Stimulated activated CD4-positive, alpha-beta T cell treated with anti-CD3 and anti-CD28 coated beads, Interleukin-1b, Interleukin-23, amount 100 ng/mL, for 24 hours (primary cell): ENCODE results near the gene ALX4.

Experiments used
- DNase-seq, 4 experiments: peaks; one replicate each; pipeline ENCODE4 v3.0.0-alpha.2; 2020; ENCODE audit warnings: low read depth in 4 of 4, low spot score in 1 of 4

ALX4 gene

DNA sequence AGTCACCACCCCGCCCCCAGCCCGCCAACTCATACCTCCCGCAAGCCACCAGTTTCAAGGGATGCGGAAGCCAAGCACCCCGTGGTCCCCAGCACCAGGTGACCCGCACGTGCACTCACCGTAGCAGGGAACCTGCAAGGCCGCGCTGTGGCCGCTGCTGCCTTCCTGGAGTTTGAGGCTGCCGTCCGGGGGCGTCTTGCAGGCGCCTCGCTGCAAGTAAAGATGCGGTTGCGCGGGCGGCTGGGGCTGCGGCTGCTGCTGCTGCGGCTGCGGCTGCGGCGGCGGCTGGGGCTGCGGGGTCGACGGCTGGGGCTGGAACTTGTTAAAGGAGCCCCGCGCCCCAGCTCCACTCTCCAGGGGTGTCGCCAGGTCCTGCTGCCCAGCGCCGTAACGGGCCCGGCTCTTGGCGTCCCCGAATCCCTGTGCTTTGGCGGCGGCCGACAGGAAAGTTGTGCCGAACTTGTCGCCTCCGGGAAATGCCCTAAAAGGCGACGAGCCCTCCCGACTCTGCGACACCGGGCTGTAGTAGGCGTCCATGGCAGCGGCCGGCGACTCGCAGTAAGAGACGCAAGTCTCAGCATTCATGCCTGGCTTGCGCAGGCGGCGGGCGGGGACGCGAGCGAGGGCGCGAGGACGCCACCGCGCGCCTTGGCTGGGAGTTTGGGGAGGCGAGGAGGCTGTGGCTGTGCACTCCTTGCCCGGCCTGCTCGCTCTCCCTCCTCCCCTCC lies at the start of gene ALX4:
Gene ALX4 (minus strand): TSS at position 662 of the 728 bp plus-strand sequence. CDS start 77 bp downstream, at position 585.
- DNase-seq: peak in 1 of 4 experiments; percentile 34

DNA sequence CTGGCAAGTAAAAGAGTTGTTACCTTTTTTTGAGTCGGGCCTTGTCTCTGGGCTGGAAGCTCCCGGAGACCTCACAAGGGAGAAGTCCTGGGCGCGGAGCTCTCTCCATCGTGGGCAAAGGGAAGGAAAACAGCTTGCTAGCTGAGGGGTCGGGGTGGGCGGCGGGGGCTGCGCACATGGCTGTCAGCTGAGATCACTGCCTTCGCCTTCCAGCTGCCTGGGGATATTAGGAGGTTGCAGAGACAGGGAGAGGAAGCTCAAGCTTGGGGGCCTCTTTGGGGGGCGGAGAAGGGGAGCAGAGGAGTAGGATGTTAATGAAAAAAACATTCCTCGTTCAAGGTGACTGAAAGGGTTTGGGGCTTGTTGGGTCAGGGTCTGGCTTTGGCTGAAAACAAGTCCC lies 49.2 kb upstream of the ALX4 start:
- no peak for DNase-seq

DNA sequence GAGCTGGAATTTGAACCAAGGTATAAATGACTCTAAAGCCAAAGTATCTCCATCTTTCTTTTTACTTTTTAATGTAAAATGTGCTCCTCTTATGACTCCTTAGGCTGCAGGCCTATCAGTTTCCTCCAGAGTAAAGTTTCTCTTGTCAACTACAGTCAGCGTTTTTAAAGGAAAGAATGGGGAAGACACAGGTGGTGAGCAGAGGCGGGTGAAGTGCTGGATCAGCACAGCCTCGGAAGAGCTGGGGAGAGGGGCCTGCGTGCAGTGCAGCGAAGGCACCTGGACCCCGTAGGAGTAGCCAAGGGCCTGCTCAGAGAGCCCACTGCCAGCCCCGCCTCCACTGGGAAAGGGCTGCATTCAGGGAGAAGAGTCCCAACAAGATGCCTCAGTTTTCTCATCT lies 48.8 kb upstream of the ALX4 start:
- DNase-seq: no peak

DNA sequence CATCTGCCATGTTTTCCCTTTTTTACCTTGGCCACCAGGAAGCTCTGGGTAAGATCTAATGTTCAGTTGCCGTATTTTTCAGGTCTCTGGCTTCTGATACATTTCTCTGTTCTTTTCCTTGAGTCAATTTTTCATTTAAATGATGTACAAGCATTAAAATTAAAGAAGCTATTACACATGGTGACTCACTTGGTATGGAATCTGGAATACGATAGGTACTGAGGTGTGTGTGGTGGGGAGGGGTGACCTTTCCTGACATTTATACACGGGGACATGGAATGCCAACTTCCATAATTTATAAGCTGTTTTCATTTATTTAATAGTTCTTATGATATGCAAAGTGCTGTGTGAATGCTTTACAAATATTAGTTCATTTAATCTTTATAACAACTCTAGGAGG lies 47.8 kb upstream of the ALX4 start:
- no peak for DNase-seq

DNA sequence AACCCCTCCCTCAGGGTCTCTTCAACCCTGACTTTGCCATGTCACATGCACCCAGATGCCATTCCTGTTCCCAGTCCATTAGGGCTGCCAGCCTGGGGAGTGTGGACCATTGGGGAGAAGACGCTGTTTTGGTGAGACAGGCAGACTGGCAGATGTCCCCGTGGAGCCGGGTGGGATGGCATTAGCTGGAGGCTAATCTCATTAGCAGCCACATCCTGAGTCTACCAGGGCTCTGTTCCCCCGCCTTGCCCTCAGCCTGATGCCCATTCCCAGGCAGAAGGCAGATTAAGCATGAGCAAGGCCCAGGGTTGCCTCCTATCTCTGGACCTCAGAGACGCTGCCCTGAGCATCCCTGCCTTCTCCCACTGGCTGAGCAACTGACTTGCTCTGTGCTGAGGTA lies 46.4 kb upstream of the ALX4 start:
- DNase-seq: no peak

DNA sequence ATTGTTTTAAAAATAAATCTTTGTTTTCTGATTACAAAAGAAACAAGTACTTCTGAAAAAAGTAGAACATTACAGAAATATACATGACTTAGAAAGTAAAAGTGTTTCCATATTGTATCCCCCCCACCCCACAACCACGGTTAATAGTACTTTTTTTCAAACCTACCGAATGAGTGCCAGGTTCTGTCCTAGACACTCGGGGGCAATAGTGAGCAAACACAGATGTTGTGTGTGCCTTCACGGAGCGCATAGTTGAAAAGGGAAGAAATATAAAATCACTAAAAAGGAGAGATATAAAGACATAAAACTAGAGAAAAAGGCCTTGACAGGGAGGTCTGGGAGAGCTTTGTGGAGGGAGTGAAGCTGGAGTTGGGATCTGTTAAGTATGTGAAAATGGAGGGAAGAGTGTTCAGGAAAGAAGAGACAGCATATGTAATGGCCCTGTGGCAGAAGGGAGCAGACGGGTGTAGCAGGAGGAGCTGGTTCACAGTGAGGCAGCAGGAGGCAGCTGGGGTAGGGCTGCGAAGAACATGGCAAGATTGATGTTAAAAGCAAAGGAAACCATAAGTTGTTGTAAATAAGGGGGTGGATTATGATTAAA lies 42.1 kb upstream of the ALX4 start:
- DNase-seq: no peak

DNA sequence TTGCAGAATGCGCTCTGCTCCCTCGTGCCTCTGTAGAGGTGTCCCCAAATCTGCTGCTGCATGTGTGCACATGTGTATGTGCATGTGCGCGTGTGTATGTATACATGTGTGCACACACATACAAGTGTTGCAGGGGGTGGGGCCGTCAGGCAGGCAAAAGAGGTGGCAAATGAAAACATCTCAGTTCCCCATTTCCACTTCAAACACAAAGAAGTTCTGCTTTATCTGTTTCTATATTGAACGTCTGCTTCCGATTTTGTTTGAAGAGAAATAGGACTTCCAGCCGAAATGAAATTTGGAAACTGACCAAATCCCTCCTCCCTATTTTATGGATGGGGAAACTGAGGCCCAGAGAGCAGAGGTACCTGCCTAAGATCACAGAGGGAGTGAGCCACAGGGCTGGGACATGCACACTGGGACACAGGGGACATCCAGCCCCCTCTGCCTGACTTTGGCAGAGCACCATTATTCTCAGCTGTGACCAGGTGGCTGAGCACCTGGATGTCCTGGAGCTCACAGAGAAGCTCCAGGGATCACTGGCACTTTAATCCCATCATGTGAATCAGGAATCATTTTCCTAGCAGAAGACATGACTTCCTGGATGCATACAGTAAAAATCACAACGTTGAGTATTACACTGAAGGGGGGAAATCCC lies 41.2 kb upstream of the ALX4 start:
- no peak for DNase-seq

DNA sequence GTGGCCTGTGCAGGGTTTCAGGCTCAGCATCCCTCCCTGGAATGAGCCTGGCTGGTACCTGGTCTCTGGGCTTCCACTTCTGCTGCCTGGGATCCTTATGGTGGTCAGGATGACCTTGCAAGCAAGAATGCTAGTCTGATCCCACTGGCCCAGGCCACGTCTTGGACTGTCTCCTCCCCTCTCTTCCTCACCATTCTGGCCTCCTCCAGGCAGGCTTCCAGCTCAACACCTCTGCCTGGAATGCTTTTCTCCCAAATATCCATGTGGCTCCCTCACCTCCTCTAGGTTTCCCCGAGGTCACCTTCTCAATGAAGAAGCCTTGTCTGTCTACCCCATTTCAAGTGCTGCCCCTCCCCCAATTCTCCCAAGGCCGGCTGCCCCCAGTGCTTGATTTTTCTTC lies 39.4 kb upstream of the ALX4 start:
- no peak for DNase-seq

DNA sequence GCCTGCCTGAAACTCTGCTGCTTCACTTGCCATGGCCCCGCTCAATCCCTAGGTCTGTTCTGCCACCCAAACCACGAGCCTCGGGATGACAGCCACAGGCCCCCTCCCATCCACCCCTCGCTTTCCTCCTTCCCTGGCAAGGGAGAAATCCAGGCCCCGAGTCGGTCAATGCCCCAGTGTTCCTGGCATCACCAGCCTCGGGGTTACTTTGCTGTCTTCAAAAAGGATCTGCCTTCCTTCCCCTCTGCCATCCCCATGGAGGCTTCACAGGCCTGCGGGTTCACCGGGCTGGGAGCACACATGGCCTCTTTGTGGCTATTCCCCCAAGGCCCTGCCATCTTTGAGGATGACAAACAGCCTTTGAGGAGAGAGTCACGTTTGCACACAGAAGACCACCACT lies 38.8 kb upstream of the ALX4 start:
- DNase-seq: no peak

DNA sequence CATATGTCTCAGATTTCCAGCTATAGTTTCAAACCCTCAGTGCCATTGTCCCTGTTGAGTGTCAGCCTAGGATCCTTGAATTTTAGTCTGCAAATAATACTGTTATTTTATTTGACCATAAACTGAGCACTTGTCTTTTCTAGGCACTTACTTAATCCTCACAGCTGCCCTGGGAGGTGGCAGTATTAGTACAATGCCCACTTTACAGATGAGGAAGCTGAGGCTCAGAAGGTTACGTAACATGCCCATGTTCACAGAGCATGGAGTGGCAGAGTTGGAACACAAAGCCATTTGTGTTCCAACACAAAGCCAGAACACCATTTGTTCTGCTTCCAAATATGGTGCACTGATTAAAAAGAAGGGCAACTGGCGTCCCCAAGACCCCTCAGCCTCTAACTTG lies 38.2 kb upstream of the ALX4 start:
- no peak for DNase-seq

DNA sequence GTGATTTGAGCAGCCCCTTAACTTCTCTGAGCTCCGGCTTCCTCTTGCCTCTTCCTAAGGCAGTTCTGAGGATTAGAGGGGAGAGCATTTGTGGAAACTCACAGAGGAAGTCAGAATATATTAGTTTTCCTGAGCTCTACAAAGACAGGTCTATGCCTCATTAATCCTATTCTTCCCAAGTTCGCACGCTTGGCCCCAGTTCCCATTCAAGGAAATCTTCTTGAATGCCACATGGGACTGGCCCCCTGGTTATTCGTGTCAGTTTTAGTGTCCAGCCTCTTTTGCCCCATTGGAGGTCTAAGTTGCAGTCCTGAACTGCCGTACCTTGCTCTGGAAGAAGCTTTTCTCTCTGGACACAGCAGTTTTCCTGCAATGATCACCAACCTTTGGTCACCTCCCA lies 37.6 kb upstream of the ALX4 start:
- no peak for DNase-seq

DNA sequence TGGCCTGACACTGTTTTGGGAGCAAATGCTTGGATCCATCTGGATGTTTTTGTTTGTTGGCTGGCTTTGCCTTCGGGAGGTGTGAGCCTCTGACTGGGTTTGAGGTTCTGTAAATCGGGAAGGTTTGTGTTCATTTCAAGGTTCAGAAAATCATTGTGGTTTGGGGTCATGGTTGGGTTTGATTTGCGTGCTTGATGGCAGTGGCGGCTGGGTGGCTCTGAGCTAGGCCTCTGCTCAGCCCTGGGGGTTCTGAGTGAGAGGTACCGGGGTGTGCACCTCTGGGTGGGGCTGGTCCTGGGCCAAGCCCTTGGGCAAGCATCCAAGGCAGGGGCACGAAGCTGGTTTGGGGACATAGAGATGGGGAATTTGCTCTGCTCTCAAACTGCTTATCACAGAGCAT lies 37.0 kb upstream of the ALX4 start:
- no peak for DNase-seq

DNA sequence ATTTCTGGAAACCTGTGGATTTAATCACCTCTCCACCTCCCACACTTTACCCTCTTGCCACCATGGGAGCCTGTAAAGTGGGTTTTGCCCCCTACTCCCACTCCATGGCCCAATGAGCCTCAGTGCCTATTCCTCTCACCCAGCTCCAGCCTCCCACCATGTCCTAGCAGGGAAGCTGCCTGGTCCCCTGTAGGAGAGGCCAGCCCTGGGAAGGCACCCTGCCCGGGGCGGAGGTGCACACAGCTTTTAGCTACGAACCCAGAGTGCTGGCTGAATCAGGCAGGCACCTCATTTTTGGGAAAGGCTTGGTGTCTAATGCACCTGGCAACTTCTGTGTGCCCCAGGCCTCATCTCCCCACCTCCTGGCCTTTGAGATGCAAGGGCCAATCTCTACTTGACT lies 35.8 kb upstream of the ALX4 start:
- no peak for DNase-seq

DNA sequence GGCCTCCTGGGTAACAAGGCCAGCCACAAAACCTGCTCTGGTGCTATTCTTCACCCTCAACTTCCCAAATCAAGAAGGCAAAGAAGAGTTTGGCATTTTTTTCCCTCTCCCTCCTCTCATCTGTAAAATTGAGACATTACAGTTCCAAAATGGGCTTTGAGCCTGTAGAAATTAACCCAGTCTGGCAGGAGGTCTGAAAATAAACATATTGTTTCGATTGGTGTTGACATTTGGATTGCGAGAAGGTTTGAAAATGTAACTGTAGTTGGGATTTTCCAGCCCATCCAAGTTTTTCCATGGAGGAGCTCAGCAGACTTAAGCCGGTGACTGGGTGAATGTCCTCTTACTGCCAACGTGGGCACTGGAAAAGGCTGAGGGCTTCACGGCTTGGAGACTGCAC lies 35.0 kb upstream of the ALX4 start:
- DNase-seq: no peak

DNA sequence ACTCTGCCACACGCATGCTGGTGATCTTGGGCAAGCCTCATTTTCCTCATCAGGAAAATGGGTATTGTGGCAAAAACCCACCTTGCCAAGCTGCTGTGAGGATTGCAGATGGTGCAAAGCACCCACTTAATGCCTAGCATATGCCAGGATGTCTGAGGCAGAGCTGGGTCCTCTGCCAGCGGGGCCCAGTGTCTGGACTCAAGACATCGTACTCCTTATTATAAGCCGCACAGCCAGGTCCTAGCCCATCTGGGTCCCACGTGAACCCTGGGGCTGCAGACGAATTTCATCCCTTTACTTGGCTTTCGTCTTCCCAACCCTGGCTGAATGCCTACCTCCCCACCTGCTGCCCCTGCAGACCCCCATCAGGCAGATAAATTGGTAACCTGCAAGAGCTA lies 34.5 kb upstream of the ALX4 start:
- DNase-seq: no peak

DNA sequence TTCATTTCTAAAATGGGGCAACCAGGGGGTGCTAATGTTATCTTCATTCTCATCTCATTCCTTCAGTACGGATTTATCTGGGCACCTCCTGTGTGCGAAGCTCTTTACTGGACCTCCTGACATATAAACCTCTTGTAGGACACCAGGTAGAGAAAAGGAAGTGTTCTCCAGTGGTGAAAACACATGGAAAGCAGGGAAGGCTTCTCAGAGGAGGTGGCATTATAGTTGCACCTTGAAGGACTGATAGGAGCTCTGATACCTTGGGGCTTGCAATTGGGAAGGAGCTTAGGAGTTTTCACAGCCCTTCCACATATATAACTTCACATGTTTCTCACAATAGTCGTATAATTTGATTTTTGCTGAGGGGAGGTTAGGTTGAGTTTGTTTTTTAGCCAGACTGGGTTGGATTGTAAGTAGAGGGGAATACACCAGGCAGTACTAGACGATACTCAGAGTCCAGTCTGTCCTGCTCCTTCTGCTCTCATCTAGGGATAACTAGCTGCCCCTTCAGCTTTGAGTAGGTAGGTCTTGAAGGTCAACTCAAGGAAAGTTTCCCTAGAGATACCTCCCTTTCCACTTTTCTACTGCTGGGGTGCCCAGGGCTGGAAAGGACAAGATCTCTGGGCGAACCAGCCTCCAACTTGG lies 34.0 kb upstream of the ALX4 start:
- DNase-seq: no peak

DNA sequence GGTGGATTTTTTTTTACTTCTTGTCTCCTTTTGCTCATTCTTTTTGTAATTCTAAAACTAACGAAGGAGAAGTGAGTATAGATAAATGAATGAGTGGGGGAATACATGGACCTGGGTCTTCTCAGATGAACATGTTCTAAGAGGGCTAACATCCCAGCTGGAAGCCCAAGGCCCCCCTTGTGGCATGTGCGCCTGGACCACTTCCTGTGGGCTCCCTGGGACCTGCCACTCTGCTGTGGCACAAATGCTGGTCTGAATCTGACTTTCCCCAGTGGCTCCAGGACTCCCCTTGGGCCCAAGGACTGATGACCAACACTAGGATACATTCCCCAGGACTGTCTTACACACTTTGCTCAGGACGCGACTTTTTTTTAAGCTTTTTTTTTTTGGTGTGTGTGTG lies 32.7 kb upstream of the ALX4 start:
- no peak for DNase-seq

DNA sequence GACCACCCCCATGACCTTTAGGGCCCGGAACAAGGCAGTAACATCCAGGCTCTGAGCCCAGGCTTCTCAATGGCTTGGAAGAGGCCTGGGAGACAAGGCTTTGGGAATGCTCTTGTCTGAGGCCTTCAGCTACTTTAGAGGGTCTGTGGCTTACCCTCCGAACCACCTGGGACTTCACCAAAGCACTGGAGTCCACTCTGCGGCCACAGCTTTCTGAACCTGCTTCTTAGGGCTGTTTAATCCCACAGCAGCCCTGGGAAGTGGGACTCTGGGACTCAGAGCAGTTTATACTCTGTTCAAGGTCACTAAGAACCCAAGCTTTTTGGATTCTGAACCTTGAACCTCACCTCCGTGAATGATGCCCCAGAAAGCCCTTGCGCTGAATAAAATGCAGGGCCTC lies 30.7 kb upstream of the ALX4 start:
- no peak for DNase-seq

DNA sequence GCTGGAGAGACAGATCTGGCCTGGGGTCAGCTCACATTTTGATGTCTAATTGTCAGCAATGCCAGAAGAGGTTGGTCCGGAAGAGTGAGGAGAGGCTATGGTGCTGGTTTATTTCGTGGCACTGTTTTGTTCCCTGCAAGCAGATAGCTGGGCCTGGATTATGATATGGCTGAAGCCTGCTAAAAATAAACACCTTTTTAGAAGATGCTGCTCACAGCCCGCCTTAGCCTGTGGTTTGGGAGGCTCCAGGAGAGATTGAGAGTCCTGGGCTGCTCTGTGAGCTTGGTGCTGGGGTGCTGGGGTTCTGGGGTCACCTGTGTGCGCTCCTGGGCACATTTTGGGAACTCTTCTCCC lies 29.6 kb upstream of the ALX4 start:
- no peak for DNase-seq

DNA sequence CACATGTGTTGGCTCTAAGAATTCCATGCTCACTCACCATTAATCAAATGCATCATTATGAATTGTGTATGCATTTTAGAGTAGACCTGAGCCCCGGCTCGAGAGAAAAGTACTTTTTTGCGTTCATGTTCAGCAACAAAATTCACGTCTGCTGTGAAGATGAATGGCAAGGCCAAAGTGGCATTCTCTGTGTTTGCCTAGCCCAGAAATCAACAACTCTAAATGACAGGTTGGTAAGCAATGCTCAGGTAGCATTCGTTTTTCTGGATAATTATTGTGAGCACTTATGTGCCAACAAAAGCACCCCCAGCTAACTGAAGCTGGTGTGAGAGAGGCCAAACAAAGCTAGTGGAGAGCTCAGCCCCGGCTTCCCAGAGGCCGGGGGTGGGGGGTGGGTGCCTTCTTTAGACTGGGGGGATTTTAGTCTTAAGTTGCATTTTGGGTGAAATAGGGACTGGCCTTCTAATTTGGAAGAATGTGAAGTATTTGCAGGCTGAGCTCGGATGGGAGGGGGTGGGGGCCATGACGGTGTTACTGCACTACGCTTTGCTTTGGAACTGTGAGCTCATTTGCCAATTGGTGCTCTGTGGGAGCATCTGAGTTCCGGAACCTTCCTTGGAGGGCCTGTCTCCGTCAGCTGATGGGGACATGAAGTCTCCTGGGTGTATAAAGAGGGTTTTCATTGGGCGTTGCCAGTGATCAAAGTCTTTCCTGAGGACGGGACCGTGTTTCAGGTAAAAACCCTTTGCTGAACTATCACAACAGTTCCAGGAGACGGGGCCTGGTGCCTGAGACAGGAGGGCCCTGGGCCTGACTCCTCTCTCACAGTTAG lies 29.0 kb upstream of the ALX4 start:
- no peak for DNase-seq

DNA sequence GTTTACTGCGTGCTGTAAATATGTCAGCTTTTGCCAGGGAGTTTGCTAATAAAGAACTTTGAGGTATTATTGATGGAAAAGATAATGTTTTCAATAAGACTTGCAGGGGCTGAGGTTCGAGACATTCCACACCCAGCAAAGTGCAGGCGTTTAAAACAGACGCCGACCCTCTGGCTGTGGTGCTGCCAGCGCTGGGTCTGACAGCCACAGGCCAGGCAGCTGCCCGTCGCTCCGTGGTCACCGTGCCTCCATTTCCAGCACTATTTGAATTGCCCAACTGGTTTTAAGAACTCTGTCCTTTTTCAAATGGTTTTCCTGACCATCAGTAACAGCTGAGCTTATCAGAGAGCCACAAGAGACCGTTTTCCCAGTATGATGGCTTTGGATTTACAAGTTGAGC lies 28.1 kb upstream of the ALX4 start:
- DNase-seq: no peak
